Subcutaneous adipose tissue (tissue), 4 donors: Measurements from ENCODE around the gene EIF5A2. TPM values are rescaled to one million over a fixed set of nuclear protein-coding genes. Genes with fewer than 3 reads are reported as not detected.

Source experiments
- CTCF ChIP-seq: fragments of 450-650 bp; IDR thresholded peaks from one replicate; pipeline ENCODE4 v1.5.1; 2016; ENCODE audit warnings: low read depth, mild to moderate bottlenecking, control low read depth, antibody characterized with exemption, moderate library complexity
- total RNA-seq, 4 donors: library from RNA; depleted of rRNA; stranded (reverse); fragments of >200 nt; gene quantifications; one replicate each; pipeline ENCODE4 v1.1.0, GENCODE V29; 2016

The EIF5A2 gene
- total RNA-seq, 4 donors from 2014 or later = 3.7 to 7.7 (median 4.0) TPM

- no peak for TF ChIP-seq CTCF
Observed at GRCh38 chr3:170866499-170866898, 41.9 kb downstream of the EIF5A2 start.

- TF ChIP-seq CTCF = no peak
Observed at GRCh38 chr3:170865209-170866094, 43.0 kb downstream of the EIF5A2 start.

- no peak for TF ChIP-seq CTCF
Observed at GRCh38 chr3:170864525-170865208, 43.8 kb downstream of the EIF5A2 start.

GRCh38 chr3:170863816-170864215 is 44.6 kb downstream of the EIF5A2 start:
- no peak for TF ChIP-seq CTCF

GRCh38 chr3:170862618-170863374 is 45.6 kb downstream of the EIF5A2 start:
- no peak for TF ChIP-seq CTCF

- TF ChIP-seq CTCF = no peak
Observed at GRCh38 chr3:170858599-170858998, 49.8 kb downstream of the EIF5A2 start.

GRCh38 chr3:170852324-170852723 is 56.1 kb downstream of the EIF5A2 start:
- TF ChIP-seq CTCF = no peak
